ENCODE measurements around the gene ADAMTS9.

DNA sequence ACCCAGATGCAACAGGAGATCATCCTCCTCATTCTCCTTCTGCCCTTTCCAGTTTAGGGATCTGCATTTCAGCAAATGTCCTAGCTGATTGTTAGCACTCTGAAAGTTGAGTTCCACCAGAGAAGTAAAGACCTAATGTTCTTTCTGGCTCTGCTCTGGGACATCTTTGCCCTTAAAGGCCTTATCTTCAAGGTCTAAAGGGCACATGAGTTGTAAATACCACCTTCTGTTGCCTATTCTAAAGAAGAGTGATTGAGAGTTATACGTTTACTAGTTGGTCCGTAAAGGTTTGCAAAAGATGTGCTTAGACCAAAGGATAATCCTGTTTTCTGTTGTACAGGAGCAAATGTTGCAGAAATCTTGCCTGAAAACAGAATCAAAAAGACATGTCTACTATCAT is 151.6 kb downstream of the ADAMTS9 start:
- TF ChIP-seq, protein P1, sequence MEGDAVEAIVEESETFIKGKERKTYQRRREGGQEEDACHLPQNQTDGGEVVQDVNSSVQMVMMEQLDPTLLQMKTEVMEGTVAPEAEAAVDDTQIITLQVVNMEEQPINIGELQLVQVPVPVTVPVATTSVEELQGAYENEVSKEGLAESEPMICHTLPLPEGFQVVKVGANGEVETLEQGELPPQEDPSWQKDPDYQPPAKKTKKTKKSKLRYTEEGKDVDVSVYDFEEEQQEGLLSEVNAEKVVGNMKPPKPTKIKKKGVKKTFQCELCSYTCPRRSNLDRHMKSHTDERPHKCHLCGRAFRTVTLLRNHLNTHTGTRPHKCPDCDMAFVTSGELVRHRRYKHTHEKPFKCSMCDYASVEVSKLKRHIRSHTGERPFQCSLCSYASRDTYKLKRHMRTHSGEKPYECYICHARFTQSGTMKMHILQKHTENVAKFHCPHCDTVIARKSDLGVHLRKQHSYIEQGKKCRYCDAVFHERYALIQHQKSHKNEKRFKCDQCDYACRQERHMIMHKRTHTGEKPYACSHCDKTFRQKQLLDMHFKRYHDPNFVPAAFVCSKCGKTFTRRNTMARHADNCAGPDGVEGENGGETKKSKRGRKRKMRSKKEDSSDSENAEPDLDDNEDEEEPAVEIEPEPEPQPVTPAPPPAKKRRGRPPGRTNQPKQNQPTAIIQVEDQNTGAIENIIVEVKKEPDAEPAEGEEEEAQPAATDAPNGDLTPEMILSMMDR (IDR thresholded peaks at IDR 0.05) = no peak
- no peak for TF ChIP-seq POLR2A (IDR thresholded peaks at IDR 0.05)

Data from heart left ventricle (tissue), 13 donors.